ENCODE data around the gene BARX2. TPM values are rescaled to one million over a fixed set of nuclear protein-coding genes. Genes with fewer than 3 reads are reported as not detected.

The BARX2 gene
- total and polyA plus RNA-seq, 2 donors (not counting 1 experiment from before 2014, with no cell fraction given): not detected

GRCh38 chr11:129377739-129378138, 2.1 kb downstream of the BARX2 start:
- Mint-ChIP-seq H3K27me3 (peaks cover 63% of the 10 kb centered on the region), H3K4me3 (no peak overlapping the region), H3K9me3 (ENCODE audit: insufficient read depth) (no peaks in the 10 kb centered on the region), H3K27ac (no peak overlapping the region), H3K4me1 (peaks cover 19% of the 10 kb centered on the region)
- Histone ChIP-seq H3K9ac (ENCODE audit: low read length) (no peak overlapping the region), H3K27me3 (replicated peaks in 1 of 4; ENCODE audit: control extremely low read depth in 1 of 4, control insufficient read depth in 3 of 4, insufficient read depth in 4 of 4, low read length in 3 of 4) (peaks cover 0 to 34% (median 22%) of the 10 kb centered on the region in 4 experiments), H3K36me3 (replicated peaks in 1 of 2; ENCODE audit: control extremely low read depth in 1 of 2, control insufficient read depth in 1 of 2, extremely low read depth in 1 of 2, insufficient read depth in 2 of 2, low read length in 1 of 2) (no peaks in the 10 kb centered on the region), H3K27ac (ENCODE audit: low read length in 2 of 2) (no peak overlapping the region), H3K9me3 (ENCODE audit: control extremely low read depth in 1 of 3, control insufficient read depth in 2 of 3, insufficient read depth in 1 of 3, low read length in 2 of 3) (peaks cover 0 to 8% (median 0%) of the 10 kb centered on the region in 3 donors), H3K4me1 (ENCODE audit: control insufficient read depth in 2 of 2, insufficient read depth in 2 of 2, low read length in 2 of 2) (peaks cover 10 to 19% of the 10 kb centered on the region in 2 donors), H2AFZ (ENCODE audit: insufficient read depth, low read depth, low read length, poor library complexity, severe bottlenecking) (no peak overlapping the region), H3K4me2 (replicated peaks; ENCODE audit: low read depth, low read length, poor library complexity, severe bottlenecking) (no peak overlapping the region), H3K4me3 (ENCODE audit: control extremely low read depth in 1 of 5, extremely low read depth in 1 of 5, insufficient read depth in 1 of 5, low read depth in 2 of 5, low read length in 4 of 5) (no peak overlapping the region), H4K20me1 (ENCODE audit: control insufficient read depth, insufficient read depth, low read length, poor library complexity, severe bottlenecking) (no peaks in the 10 kb centered on the region), H3K79me2 (ENCODE audit: control insufficient read depth, insufficient read depth, low read length) (no peaks in the 10 kb centered on the region)
- TF ChIP-seq EZH2 (IDR thresholded peaks at IDR 0.05; ENCODE audit: borderline replicate concordance, insufficient read depth, low read depth, low read length, poor library complexity, severe bottlenecking): no peak
- TF ChIP-seq CTCF (IDR thresholded peaks at IDR 0.05): no peak
- 88% methylated on average over 6 of the region's 7 CpGs for WGBS (ENCODE audit: insufficient coverage)
- ATAC-seq (ENCODE audit: low read depth) (no peak), DNase-seq (no peak)
- ChIA-PET POLR2A (no interaction called here), CTCF (no interaction called here)
- intact Hi-C loops (cut with micrococcal nuclease): no loop called here

GRCh38 chr11:129380413-129380812, 4.8 kb downstream of the BARX2 start:
- H3K36me3 ChIP-seq (replicated peaks in 1 of 2; ENCODE audit: control extremely low read depth in 1 of 2, control insufficient read depth in 1 of 2, extremely low read depth in 1 of 2, insufficient read depth in 2 of 2, low read length in 1 of 2): no peaks in the 10 kb centered on the region
- peaks cover 0 to 3% (median 0%) of the 10 kb centered on the region in 3 donors for H3K9me3 ChIP-seq (ENCODE audit: control extremely low read depth in 1 of 3, control insufficient read depth in 2 of 3, insufficient read depth in 1 of 3, low read length in 2 of 3)
- H4K20me1 ChIP-seq (ENCODE audit: control insufficient read depth, insufficient read depth, low read length, poor library complexity, severe bottlenecking): no peaks in the 10 kb centered on the region
- POLR2A ChIA-PET: no interaction called here
- no CpG with 5 or more reads among the region's 2 CpGs for WGBS (ENCODE audit: insufficient coverage)
- Mint-ChIP-seq H3K27ac (no peak overlapping the region), H3K9me3 (ENCODE audit: insufficient read depth) (no peaks in the 10 kb centered on the region), H3K27me3 (peaks cover 65% of the 10 kb centered on the region), H3K4me3 (no peak overlapping the region), H3K4me1 (peaks cover 7% of the 10 kb centered on the region)
- ATAC-seq (ENCODE audit: low read depth) (no peak), DNase-seq (no peak)
- no peak overlapping the region for H3K9ac ChIP-seq (ENCODE audit: low read length)
- peaks cover 4 to 6% of the 10 kb centered on the region in 2 donors for H3K4me1 ChIP-seq (ENCODE audit: control insufficient read depth in 2 of 2, insufficient read depth in 2 of 2, low read length in 2 of 2)
- CTCF ChIA-PET: no interaction called here
- TF ChIP-seq CTCF (IDR thresholded peaks at IDR 0.05) (no peak), EZH2 (IDR thresholded peaks at IDR 0.05; ENCODE audit: borderline replicate concordance, insufficient read depth, low read depth, low read length, poor library complexity, severe bottlenecking) (no peak)
- intact Hi-C loops (cut with micrococcal nuclease): no loop called here
- no peak overlapping the region for H3K27ac ChIP-seq (ENCODE audit: low read length in 2 of 2)
- H3K27me3 ChIP-seq (replicated peaks in 1 of 4; ENCODE audit: control extremely low read depth in 1 of 4, control insufficient read depth in 3 of 4, insufficient read depth in 4 of 4, low read length in 3 of 4): peaks cover 0 to 17% (median 7%) of the 10 kb centered on the region in 4 experiments
- H2AFZ ChIP-seq (ENCODE audit: insufficient read depth, low read depth, low read length, poor library complexity, severe bottlenecking): no peak overlapping the region
- no peaks in the 10 kb centered on the region for H3K79me2 ChIP-seq (ENCODE audit: control insufficient read depth, insufficient read depth, low read length)
- H3K4me2 ChIP-seq (replicated peaks; ENCODE audit: low read depth, low read length, poor library complexity, severe bottlenecking): no peak overlapping the region
- no peak overlapping the region for H3K4me3 ChIP-seq (ENCODE audit: control extremely low read depth in 1 of 5, extremely low read depth in 1 of 5, insufficient read depth in 1 of 5, low read depth in 2 of 5, low read length in 4 of 5)
